HepG2 (cell line): Measurements from ENCODE around the gene CADM4. TPM values are rescaled to one million over a fixed set of nuclear protein-coding genes. Genes with fewer than 3 reads are reported as not detected.

ENCODE experiments used
- ATAC-seq: fragments of 200-7000 bp; cut with Tn5 transposase; 3 replicates; pipeline ENCODE4 v1.9.1; 2020; ENCODE audit warnings: mild to moderate bottlenecking, moderate library complexity
- BruUV-seq: library from RNA; stranded (reverse); fragments of 400-500 nt; replicated peaks from 2 replicates; lab custom pipeline; 2021; lab: Mats Ljungman, UMichigan
- CTCF ChIA-PET: fragments of 300-600 bp; formaldehyde crosslinking; extraction: SDS; loops from one replicate; lab custom pipeline; 2021; ENCODE audit warnings: low total read pairs, inconsistent platforms, low intra/inter-chr PET ratio; lab: Yijun Ruan, JAX
- POLR2A ChIA-PET: fragments of 350-600 bp; sonication (Branson Sonifier 250); formaldehyde crosslinking; loops from one replicate; lab custom pipeline; 2020; ENCODE audit warnings: antibody characterized with exemption, inconsistent platforms; lab: Yijun Ruan, JAX
- DNase-seq: peaks from one replicate; pipeline ENCODE4 v3.0.0-alpha.2; 2015; ENCODE audit warnings: low spot score
- FAIRE-seq: peaks from 3 replicates; lab custom pipeline; 2011; peaks lifted over from hg19 to GRCh38; lab: Jason Lieb, UNC
- H2AFZ ChIP-seq: one replicate; pipeline ENCODE4 v1.6.1; 2011; ENCODE audit warnings: low read length, inconsistent platforms
- H3K27ac ChIP-seq: fragments of 300-600 bp; 3 replicates; pipeline ENCODE4 v1.8.0; 2011; ENCODE audit warnings: mixed run types, mild to moderate bottlenecking, mixed read lengths, low read length, inconsistent platforms; ENCODE audit not compliant: insufficient read depth; ENCODE audit errors: extremely low read length
- H3K27me3 ChIP-seq, 2 experiments: fragments of 200-600 bp in 1 of 2; 2 replicates in 1 of 2; 3 replicates in 1 of 2; pipeline versions ENCODE4 v1.6.0 to v1.8.0; 2011; ENCODE audit warnings: low read length in 2 of 2, mild to moderate bottlenecking in 2 of 2, moderate library complexity in 2 of 2, inconsistent platforms in 1 of 2; ENCODE audit not compliant: insufficient read depth in 2 of 2, control insufficient read depth in 1 of 2
- H3K36me3 ChIP-seq, 2 experiments: fragments of 200-600 bp in 1 of 2; replicated peaks in 1 of 2; 2 replicates in 1 of 2; 3 replicates in 1 of 2; pipeline versions ENCODE4 v1.5.1 to v1.8.0; 2011; ENCODE audit warnings: low read length in 2 of 2, inconsistent platforms in 1 of 2; ENCODE audit not compliant: insufficient read depth in 2 of 2, control insufficient read depth in 1 of 2
- H3K4me1 ChIP-seq: 2 replicates; pipeline ENCODE4 v1.5.1; 2012; ENCODE audit warnings: low read length, inconsistent platforms; ENCODE audit not compliant: insufficient read depth
- H3K4me2 ChIP-seq: 2 replicates; pipeline ENCODE4 v1.6.0; 2011; ENCODE audit warnings: low read depth, low read length, inconsistent platforms
- H3K4me3 ChIP-seq, 3 experiments: fragments of 200-600 bp in 1 of 3; sonication (generic), shearing (Covaris generic) in 1 of 3; replicated peaks in 1 of 3; 2 replicates each; pipeline ENCODE4 v1.5.1; 2011 to 2016; ENCODE audit warnings: low read length in 3 of 3, inconsistent platforms in 2 of 3, low read depth in 2 of 3, mild to moderate bottlenecking in 2 of 3, control low read depth in 1 of 3, mixed read lengths in 1 of 3; ENCODE audit not compliant: insufficient read depth in 1 of 3
- H3K79me2 ChIP-seq: one replicate; pipeline ENCODE4 v1.6.1; 2011; ENCODE audit warnings: low read length, inconsistent platforms; ENCODE audit not compliant: insufficient read depth
- H3K9ac ChIP-seq: 2 replicates; pipeline ENCODE4 v1.6.0; 2011; ENCODE audit warnings: mild to moderate bottlenecking, low read depth, low read length, inconsistent platforms; ENCODE audit not compliant: insufficient read depth
- H3K9me3 ChIP-seq: 2 replicates; pipeline ENCODE4 v1.5.1; 2012; ENCODE audit warnings: mild to moderate bottlenecking, low read length
- H4K20me1 ChIP-seq: 2 replicates; pipeline ENCODE4 v1.6.0; 2011; ENCODE audit warnings: inconsistent platforms, mild to moderate bottlenecking, low read length, moderate library complexity; ENCODE audit not compliant: insufficient read depth
- CREM ChIP-seq, 2 experiments: sonication (generic) in 1 of 2; formaldehyde crosslinking in 1 of 2; IDR thresholded peaks; 2 replicates each; pipeline versions ENCODE4 v1.4.0 to v1.6.1; 2016 to 2020; ENCODE audit warnings: antibody characterized with exemption in 1 of 2, mild to moderate bottlenecking in 1 of 2, missing genetic modification reagents in 1 of 2
- GABPA ChIP-seq, 2 experiments: IDR thresholded peaks; 2 replicates each; pipeline ENCODE4 v1.6.1; 2011 to 2016; ENCODE audit warnings: low read depth in 2 of 2, low read length in 1 of 2, missing biosample characterization in 1 of 2, missing genetic modification characterization in 1 of 2
- GZF1 ChIP-seq: sonication (generic); formaldehyde crosslinking; IDR thresholded peaks from 2 replicates; pipeline ENCODE4 v1.5.1; 2020; ENCODE audit warnings: mild to moderate bottlenecking, missing genetic modification reagents
- HMGXB3 ChIP-seq: sonication (generic); formaldehyde crosslinking; IDR thresholded peaks from 2 replicates; pipeline ENCODE4 v1.4.0; 2020; ENCODE audit warnings: missing genetic modification reagents, borderline replicate concordance
- IKZF1 ChIP-seq: fragments of 450-650 bp; IDR thresholded peaks from 2 replicates; pipeline ENCODE4 v1.7.1; 2016
- NCOA5 ChIP-seq: sonication (generic); formaldehyde crosslinking; IDR thresholded peaks from 2 replicates; pipeline ENCODE4 v1.4.0; 2020; ENCODE audit warnings: missing genetic modification reagents
- NR2F6 ChIP-seq, 2 experiments: IDR thresholded peaks; 2 replicates each; pipeline ENCODE4 v1.6.1; 2016; ENCODE audit warnings: antibody characterized with exemption in 1 of 2, mild to moderate bottlenecking in 1 of 2
- RELA ChIP-seq: sonication (generic); formaldehyde crosslinking; IDR thresholded peaks from 2 replicates; pipeline ENCODE4 v1.4.0; 2020; ENCODE audit warnings: missing genetic modification reagents
- SNAPC2 ChIP-seq: sonication (generic); formaldehyde crosslinking; IDR thresholded peaks from 2 replicates; pipeline ENCODE4 v1.8.1; 2022; ENCODE audit warnings: mild to moderate bottlenecking, missing genetic modification reagents
- ZEB1 ChIP-seq: IDR thresholded peaks from 2 replicates; pipeline ENCODE4 v1.6.1; 2012; ENCODE audit warnings: mild to moderate bottlenecking, low read depth, inconsistent platforms; ENCODE audit not compliant: insufficient replicate concordance
- ZFP36L2 ChIP-seq: sonication (generic); formaldehyde crosslinking; IDR thresholded peaks from 2 replicates; pipeline ENCODE4 v1.4.0; 2020; ENCODE audit warnings: missing genetic modification reagents
- ZNF616 ChIP-seq: sonication (generic); formaldehyde crosslinking; IDR thresholded peaks from 2 replicates; pipeline ENCODE4 v1.5.0; 2020; ENCODE audit warnings: low read depth, mild to moderate bottlenecking, missing genetic modification reagents
- WGBS: methylation state at CpG from one replicate; pipeline ENCODE4 v1.1.6; 2017; ENCODE audit warnings: low lambda C conversion rate; 5-methylcytosine and 5-hydroxymethylcytosine counted together
- in situ Hi-C: cut with HindIII; loops from 2 replicates; pipeline ENCODE4 v1.10.0; 2017; ENCODE audit warnings: low pct_unique_long_range_greater_than_20kb; ENCODE audit not compliant: extremely low pct_ligation_motif_present
- intact Hi-C: fragments of 100-400 bp; cut with micrococcal nuclease; formaldehyde crosslinking; loops from one replicate; pipeline ENCODE4 v1.10.0; 2022; ENCODE audit not compliant: unreplicated experiment
- polyA plus RNA-seq, 8 experiments: library from polyadenylated mRNA; depleted of rRNA in 3 of 8; stranded (reverse) in 7 of 8; unstranded in 1 of 8; fragments of >200 nt; fragmentation: Illumina TruSeq in 4 of 8; extraction: Trizol in 4 of 8; gene quantifications; 2 replicates each; pipeline versions ENCODE4 v1.2.1 to v1.2.3, GENCODE V29; 2011 to 2016; ENCODE audit warnings: low read depth in 4 of 8, missing spikeins in 1 of 8, mixed read lengths in 1 of 8; ENCODE audit not compliant: insufficient read depth in 1 of 8
- total RNA-seq, 5 experiments: library from RNA; depleted of rRNA; stranded (reverse); fragments of >200 nt; fragmentation: Illumina TruSeq; extraction: Trizol; gene quantifications; 2 replicates each; pipeline ENCODE4 v1.2.3, GENCODE V29; 2016; ENCODE audit warnings: low read depth in 1 of 5
- TF ChIP-seq, protein P1 (sequence below): conservative IDR thresholded peaks from 2 replicates; pipeline ENCODE4 v1.6.1; 2018; ENCODE audit warnings: missing genetic modification reagents
- TF ChIP-seq, protein P2 (sequence below): sonication (generic); formaldehyde crosslinking; IDR thresholded peaks from 2 replicates; pipeline ENCODE4 v1.4.0; 2020; ENCODE audit warnings: missing genetic modification reagents
- TF ChIP-seq, protein P3 (sequence below): fragments of 450-650 bp; IDR thresholded peaks from 2 replicates; pipeline ENCODE4 v1.6.1; 2017

The CADM4 gene
- total and polyA plus RNA-seq, 2 of the 13 experiments (the other 11 are each of a cell fraction or from before 2014, with no cell fraction given) = 8.5 to 16.0 TPM

- FAIRE-seq (no peak), DNase-seq (no peak), ATAC-seq (no peak)
- peaks cover 0 to 12% of the 10 kb centered on the region in 2 experiments; a peak in 3 of 5 replicates for H3K27me3 ChIP-seq
- WGBS = 87% methylated on average over 26 of the region's 26 CpGs
- in situ Hi-C loops = no loop called here
- H3K36me3 ChIP-seq = no peaks in the 10 kb centered on the region
- no peaks in the 10 kb centered on the region for H3K79me2 ChIP-seq
- intact Hi-C loops = loop anchor here (10.0 kb wide), 1 partner anchor 98 kb away; no protein-coding TSS in a partner anchor
- H3K9ac ChIP-seq = peak overlapping the region; percentile 31; the same call in 1 of the 2 replicates
- H2AFZ ChIP-seq = no peak overlapping the region
- H3K27ac ChIP-seq = no peak overlapping the region
- ChIA-PET CTCF (no interaction called here), POLR2A (no interaction called here)
- H3K4me1 ChIP-seq = peaks cover 26% of the 10 kb centered on the region
- peak overlapping the region in 2 of 3 experiments; percentile 29 to 62; a peak in 3 of 6 replicates for H3K4me3 ChIP-seq
- no peaks in the 10 kb centered on the region for H4K20me1 ChIP-seq
- no TSS peak for BruUV-seq
- H3K9me3 ChIP-seq = no peaks in the 10 kb centered on the region
- peak overlapping the region; percentile 88 for H3K4me2 ChIP-seq
- TF ChIP-seq, protein P1, sequence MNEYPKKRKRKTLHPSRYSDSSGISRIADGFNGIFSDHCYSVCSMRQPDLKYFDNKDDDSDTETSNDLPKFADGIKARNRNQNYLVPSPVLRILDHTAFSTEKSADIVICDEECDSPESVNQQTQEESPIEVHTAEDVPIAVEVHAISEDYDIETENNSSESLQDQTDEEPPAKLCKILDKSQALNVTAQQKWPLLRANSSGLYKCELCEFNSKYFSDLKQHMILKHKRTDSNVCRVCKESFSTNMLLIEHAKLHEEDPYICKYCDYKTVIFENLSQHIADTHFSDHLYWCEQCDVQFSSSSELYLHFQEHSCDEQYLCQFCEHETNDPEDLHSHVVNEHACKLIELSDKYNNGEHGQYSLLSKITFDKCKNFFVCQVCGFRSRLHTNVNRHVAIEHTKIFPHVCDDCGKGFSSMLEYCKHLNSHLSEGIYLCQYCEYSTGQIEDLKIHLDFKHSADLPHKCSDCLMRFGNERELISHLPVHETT (CRISPR knock-in tag) = no peak
- TF ChIP-seq ZEB1 = no peak
- TF ChIP-seq RELA (CRISPR knock-in tag) = no peak
- TF ChIP-seq HMGXB3 (CRISPR knock-in tag) = no peak
- TF ChIP-seq ZFP36L2 = no peak
- TF ChIP-seq, protein P2, sequence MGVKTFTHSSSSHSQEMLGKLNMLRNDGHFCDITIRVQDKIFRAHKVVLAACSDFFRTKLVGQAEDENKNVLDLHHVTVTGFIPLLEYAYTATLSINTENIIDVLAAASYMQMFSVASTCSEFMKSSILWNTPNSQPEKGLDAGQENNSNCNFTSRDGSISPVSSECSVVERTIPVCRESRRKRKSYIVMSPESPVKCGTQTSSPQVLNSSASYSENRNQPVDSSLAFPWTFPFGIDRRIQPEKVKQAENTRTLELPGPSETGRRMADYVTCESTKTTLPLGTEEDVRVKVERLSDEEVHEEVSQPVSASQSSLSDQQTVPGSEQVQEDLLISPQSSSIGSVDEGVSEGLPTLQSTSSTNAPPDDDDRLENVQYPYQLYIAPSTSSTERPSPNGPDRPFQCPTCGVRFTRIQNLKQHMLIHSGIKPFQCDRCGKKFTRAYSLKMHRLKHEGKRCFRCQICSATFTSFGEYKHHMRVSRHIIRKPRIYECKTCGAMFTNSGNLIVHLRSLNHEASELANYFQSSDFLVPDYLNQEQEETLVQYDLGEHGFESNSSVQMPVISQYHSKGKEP (CRISPR knock-in tag) = no peak
- no peak for TF ChIP-seq IKZF1
- TF ChIP-seq GZF1 (CRISPR knock-in tag) = no peak
- TF ChIP-seq, protein P3, sequence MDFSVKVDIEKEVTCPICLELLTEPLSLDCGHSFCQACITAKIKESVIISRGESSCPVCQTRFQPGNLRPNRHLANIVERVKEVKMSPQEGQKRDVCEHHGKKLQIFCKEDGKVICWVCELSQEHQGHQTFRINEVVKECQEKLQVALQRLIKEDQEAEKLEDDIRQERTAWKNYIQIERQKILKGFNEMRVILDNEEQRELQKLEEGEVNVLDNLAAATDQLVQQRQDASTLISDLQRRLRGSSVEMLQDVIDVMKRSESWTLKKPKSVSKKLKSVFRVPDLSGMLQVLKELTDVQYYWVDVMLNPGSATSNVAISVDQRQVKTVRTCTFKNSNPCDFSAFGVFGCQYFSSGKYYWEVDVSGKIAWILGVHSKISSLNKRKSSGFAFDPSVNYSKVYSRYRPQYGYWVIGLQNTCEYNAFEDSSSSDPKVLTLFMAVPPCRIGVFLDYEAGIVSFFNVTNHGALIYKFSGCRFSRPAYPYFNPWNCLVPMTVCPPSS = no peak
- no peak for TF ChIP-seq GABPA (IDR thresholded peaks at IDR 0.05; ENCODE audit: low read depth, low read length)
- TF ChIP-seq GABPA (CRISPR knock-in tag; IDR thresholded peaks at IDR 0.05; ENCODE audit: low read depth) = no peak
- TF ChIP-seq CREM (IDR thresholded peaks at IDR 0.05) = no peak
- no peak for TF ChIP-seq CREM (CRISPR knock-in tag; IDR thresholded peaks at IDR 0.05)
- no peak for TF ChIP-seq NCOA5
- no peak for TF ChIP-seq ZNF616
- TF ChIP-seq SNAPC2 = no peak
- no peak for TF ChIP-seq NR2F6 (IDR thresholded peaks at IDR 0.05)
- no peak for TF ChIP-seq NR2F6 (CRISPR knock-in tag; IDR thresholded peaks at IDR 0.05)
Observed at GRCh38 chr19:43667126-43667875, 27.7 kb upstream of the CADM4 start.
